NCI-H2171 (cell line): ENCODE results near the gene OR2A25.
"Not testable (repeated sequence)": the region's sequence is repeated elsewhere in the genome, so short reads cannot be mapped to it uniquely, and the experiment has no call there.

Source experiments
- DNase-seq: peaks from one replicate; lab custom pipeline; 2025; lab: John Stamatoyannopoulos, UW

OR2A25 gene

GRCh38 chr7:144069511-144069910, at the start of gene OR2A25:
Gene OR2A25 (plus strand): TSS chr7:144069811. CDS start chr7:144074220, 4,409 bp downstream.
- DNase-seq: no peak

GRCh38 chr7:144020340-144020739, 49.3 kb upstream of the OR2A25 start:
- no peak for DNase-seq

GRCh38 chr7:144022169-144022568, 47.4 kb upstream of the OR2A25 start:
- no peak for DNase-seq

- DNase-seq: no peak
Observed at GRCh38 chr7:144023171-144023827, 46.3 kb upstream of the OR2A25 start.

- no peak for DNase-seq
Observed at GRCh38 chr7:144024213-144024612, 45.4 kb upstream of the OR2A25 start.

- DNase-seq: no peak
Observed at GRCh38 chr7:144026203-144026883, 43.3 kb upstream of the OR2A25 start.

- no peak for DNase-seq
Observed at GRCh38 chr7:144027070-144027469, 42.5 kb upstream of the OR2A25 start.

GRCh38 chr7:144027974-144028373, 41.6 kb upstream of the OR2A25 start:
- DNase-seq: no peak

GRCh38 chr7:144028547-144028946, 41.1 kb upstream of the OR2A25 start:
- no peak for DNase-seq

- DNase-seq: no peak
Observed at GRCh38 chr7:144032516-144032915, 37.1 kb upstream of the OR2A25 start.

- DNase-seq: no peak
Observed at GRCh38 chr7:144032985-144033709, 36.5 kb upstream of the OR2A25 start.

GRCh38 chr7:144035385-144035784, 34.2 kb upstream of the OR2A25 start:
- no peak for DNase-seq

- DNase-seq: no peak
Observed at GRCh38 chr7:144036302-144036885, 33.2 kb upstream of the OR2A25 start.

GRCh38 chr7:144037414-144038035, 32.1 kb upstream of the OR2A25 start:
- no peak for DNase-seq

GRCh38 chr7:144038887-144039286, 30.7 kb upstream of the OR2A25 start:
- DNase-seq: no peak

GRCh38 chr7:144048648-144049047, 21.0 kb upstream of the OR2A25 start, which contains the start of gene OR2A5:
Gene OR2A5 (plus strand): TSS chr7:144048948. CDS start chr7:144050402, 1,454 bp downstream.
- no peak for DNase-seq

- no peak for DNase-seq
Observed at GRCh38 chr7:144049491-144049890, 20.1 kb upstream of the OR2A25 start.

GRCh38 chr7:144050093-144050492, 19.5 kb upstream of the OR2A25 start:
- no peak for DNase-seq

GRCh38 chr7:144050884-144051283, 18.7 kb upstream of the OR2A25 start:
- DNase-seq: not testable (repeated sequence)

- no peak for DNase-seq
Observed at GRCh38 chr7:144057954-144058353, 11.7 kb upstream of the OR2A25 start.

GRCh38 chr7:144063710-144064109, 5.9 kb upstream of the OR2A25 start:
- no peak for DNase-seq

GRCh38 chr7:144069953-144070352, 342 bp downstream of the OR2A25 start:
- no peak for DNase-seq
